ENCODE data around the gene LTBP1. TPM values are rescaled to one million over a fixed set of nuclear protein-coding genes. Genes with fewer than 3 reads are reported as not detected.

LTBP1 gene
- total RNA-seq, 1 experiment from 2014 or later = 12.5 TPM

DNA sequence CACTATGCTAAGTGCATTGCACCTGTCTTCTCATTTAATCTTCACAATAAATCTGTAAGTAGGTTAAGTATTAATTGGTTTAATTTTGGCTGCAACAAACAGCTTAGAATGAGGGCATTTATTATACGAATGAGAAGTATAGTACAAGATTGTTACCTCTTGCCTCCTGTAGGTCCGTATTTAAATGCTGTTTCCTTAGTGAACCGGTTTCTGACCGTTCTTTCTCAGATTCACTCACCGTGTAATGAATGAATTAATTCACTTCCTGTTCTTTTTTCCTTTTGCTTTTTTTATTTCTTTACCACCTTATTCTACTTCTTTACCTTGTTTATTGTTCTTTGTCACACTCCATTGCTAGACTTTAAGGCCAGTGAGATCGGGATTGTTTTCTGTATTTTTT is 375.9 kb downstream of the LTBP1 start:
- no peaks in the 10 kb centered on the region for H3K9me3 ChIP-seq (ENCODE audit: control insufficient read depth, insufficient read depth, low read depth, low read length)
- H3K4me1 ChIP-seq (ENCODE audit: control insufficient read depth, insufficient read depth, low read length) = no peaks in the 10 kb centered on the region
- ChIA-PET CTCF (no interaction called here), POLR2A (no interaction called here)
- no peaks in the 10 kb centered on the region for H3K27me3 ChIP-seq (ENCODE audit: control insufficient read depth, insufficient read depth, low read length)
- DNase-seq (ENCODE audit: low read depth, low spot score) (no peak), ATAC-seq (no peak)
- no peak overlapping the region for H3K4me3 ChIP-seq (ENCODE audit: low read depth in 2 of 2, low read length in 2 of 2)
- H3K27ac ChIP-seq (ENCODE audit: low read length) = no peak overlapping the region
- no peak for TF ChIP-seq SIN3A (IDR thresholded peaks at IDR 0.05; ENCODE audit: borderline replicate concordance, insufficient read depth, low read depth, low read length)
- TF ChIP-seq TCF7L2 (IDR thresholded peaks at IDR 0.05; ENCODE audit: low read depth, low read length) = no peak
- TF ChIP-seq REST (IDR thresholded peaks at IDR 0.05; ENCODE audit: insufficient read depth in 1 of 2, low read depth in 2 of 2, low read length in 1 of 2) = no peak
- no peak for TF ChIP-seq CTCF (IDR thresholded peaks at IDR 0.05)
- in situ Hi-C loops (cut with HindIII; ENCODE audit: low pct_unique_long_range_greater_than_20kb, low sequenced_read_pairs) (no loop called here), intact Hi-C loops (cut with micrococcal nuclease; ENCODE audit: unreplicated experiment) (no loop called here)
- no TSS peak for BruUV-seq (replicated peaks)
- H3K36me3 ChIP-seq (ENCODE audit: control insufficient read depth, insufficient read depth, low read length) = no peaks in the 10 kb centered on the region

DNA sequence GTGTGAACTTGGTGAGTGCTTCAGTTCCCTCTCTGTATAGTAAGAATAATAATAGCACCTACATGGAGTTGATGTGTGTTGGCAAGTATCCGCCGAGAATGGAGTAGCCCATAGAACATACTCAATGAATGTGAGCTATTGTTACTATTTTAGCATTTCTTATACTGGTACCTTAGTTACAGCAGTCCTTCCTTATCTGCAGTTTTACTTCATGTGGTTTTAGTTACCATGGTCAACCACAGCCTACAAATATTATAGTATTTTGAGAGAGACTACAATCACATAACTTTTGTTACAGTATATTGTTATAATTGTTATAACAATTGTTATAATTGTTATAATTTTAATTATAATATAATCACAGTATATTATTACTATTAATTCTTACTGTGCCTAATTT is 377.2 kb downstream of the LTBP1 start:
- intact Hi-C loops (cut with micrococcal nuclease; ENCODE audit: unreplicated experiment) = no loop called here
- Histone ChIP-seq H3K27me3 (ENCODE audit: control insufficient read depth, insufficient read depth, low read length) (no peaks in the 10 kb centered on the region), H3K4me1 (ENCODE audit: control insufficient read depth, insufficient read depth, low read length) (no peaks in the 10 kb centered on the region), H3K27ac (ENCODE audit: low read length) (no peak overlapping the region), H3K9me3 (ENCODE audit: control insufficient read depth, insufficient read depth, low read depth, low read length) (no peaks in the 10 kb centered on the region), H3K36me3 (ENCODE audit: control insufficient read depth, insufficient read depth, low read length) (no peaks in the 10 kb centered on the region), H3K4me3 (ENCODE audit: low read depth in 2 of 2, low read length in 2 of 2) (no peak overlapping the region)
- in situ Hi-C loops (cut with HindIII; ENCODE audit: low pct_unique_long_range_greater_than_20kb, low sequenced_read_pairs) = no loop called here
- no peak for TF ChIP-seq CTCF (IDR thresholded peaks at IDR 0.05)
- ATAC-seq = no peak
- DNase-seq (ENCODE audit: low read depth, low spot score) = no peak
- CTCF ChIA-PET = no interaction called here
- no TSS peak for BruUV-seq (replicated peaks)
- POLR2A ChIA-PET = no interaction called here

- in situ Hi-C loops (cut with HindIII; ENCODE audit: low pct_unique_long_range_greater_than_20kb, low sequenced_read_pairs) = no loop called here
- ATAC-seq = no peak
These were observed 379.3 kb downstream of the LTBP1 start for GRCh38 chr2:33326100-33326499.

More at GRCh38 chr2:33326100-33326499, 379.3 kb downstream of the LTBP1 start:
- ChIA-PET CTCF (no interaction called here), POLR2A (interaction anchor here (0.6 kb wide), 1 partner anchor 489 kb away, joined by 3 read pairs; no protein-coding TSS in a partner anchor)
- Histone ChIP-seq H3K4me3 (ENCODE audit: low read depth in 2 of 2, low read length in 2 of 2) (no peak overlapping the region), H3K27ac (ENCODE audit: low read length) (no peak overlapping the region), H3K36me3 (ENCODE audit: control insufficient read depth, insufficient read depth, low read length) (no peaks in the 10 kb centered on the region), H3K27me3 (ENCODE audit: control insufficient read depth, insufficient read depth, low read length) (no peaks in the 10 kb centered on the region), H3K9me3 (ENCODE audit: control insufficient read depth, insufficient read depth, low read depth, low read length) (no peaks in the 10 kb centered on the region), H3K4me1 (ENCODE audit: control insufficient read depth, insufficient read depth, low read length) (no peaks in the 10 kb centered on the region)
- no peak for TF ChIP-seq REST (IDR thresholded peaks at IDR 0.05; ENCODE audit: insufficient read depth in 1 of 2, low read depth in 2 of 2, low read length in 1 of 2)
- no peak for TF ChIP-seq POLR2AphosphoS5 (IDR thresholded peaks at IDR 0.05; ENCODE audit: low read depth, low read length)
- TF ChIP-seq SIN3A (IDR thresholded peaks at IDR 0.05; ENCODE audit: borderline replicate concordance, insufficient read depth, low read depth, low read length) = no peak
- TF ChIP-seq CTCF (IDR thresholded peaks at IDR 0.05) = no peak
- TF ChIP-seq TCF7L2 (IDR thresholded peaks at IDR 0.05; ENCODE audit: low read depth, low read length) = no peak
- intact Hi-C loops (cut with micrococcal nuclease; ENCODE audit: unreplicated experiment) = no loop called here
- DNase-seq (ENCODE audit: low read depth, low spot score) = no peak
- no TSS peak for BruUV-seq (replicated peaks)

Measured in Panc1 (cell line).